Activated B cell treated with CpG ODN at 0.5 μM for 24 hours (primary cell): ENCODE measurements around the gene CTBP2. TPM values are rescaled to one million over a fixed set of nuclear protein-coding genes. Genes with fewer than 3 reads are reported as not detected.
A peak's percentile ranks its signal among the peaks of the same experiment; 100 is the strongest.

ENCODE experiments used
- ATAC-seq: fragments of 200-7000 bp; cut with Tn5 transposase; one replicate; pipeline ENCODE4 v1.10.0; 2021; ENCODE audit warnings: low read depth, mild to moderate bottlenecking, moderate library complexity
- CTCF ChIA-PET: fragments of 350-600 bp; sonication (Branson Sonifier 250); formaldehyde crosslinking; loops from one replicate; lab custom pipeline; 2021; ENCODE audit warnings: antibody characterized with exemption; lab: Charles Lee
- POLR2A ChIA-PET: fragments of 350-600 bp; sonication (Branson Sonifier 250); formaldehyde crosslinking; loops from one replicate; lab custom pipeline; 2021; ENCODE audit warnings: antibody characterized with exemption; lab: Charles Lee
- DNase-seq: peaks from one replicate; pipeline ENCODE4 v3.0.0; 2022
- H3K27ac Mint-ChIP-seq: one replicate; pipeline ENCODE4 v1.8.0; 2020; ENCODE audit warnings: mixed read lengths
- H3K27me3 Mint-ChIP-seq: one replicate; pipeline ENCODE4 v1.8.0; 2021; ENCODE audit warnings: mixed read lengths
- H3K36me3 Mint-ChIP-seq: one replicate; pipeline ENCODE4 v1.8.0; 2021; ENCODE audit warnings: low read depth, mixed read lengths
- H3K4me1 Mint-ChIP-seq: one replicate; pipeline ENCODE4 v1.8.0; 2021; ENCODE audit warnings: mixed read lengths
- H3K4me3 Mint-ChIP-seq: one replicate; pipeline ENCODE4 v1.8.0; 2020; ENCODE audit warnings: mild to moderate bottlenecking, mixed read lengths
- H3K9me3 Mint-ChIP-seq: one replicate; pipeline ENCODE4 v1.8.0; 2020; ENCODE audit warnings: mixed read lengths
- CTCF ChIP-seq: fragments of 200-600 bp; IDR thresholded peaks from one replicate; pipeline ENCODE4 v1.8.0; 2022; ENCODE audit warnings: antibody characterized with exemption, mild to moderate bottlenecking
- intact Hi-C: fragments of 100-400 bp; cut with micrococcal nuclease; formaldehyde crosslinking; loops from one replicate; pipeline ENCODE4 v1.15.1; 2024
- total RNA-seq: library from RNA; stranded (reverse); gene quantifications from 2 replicates; pipeline ENCODE4 v1.2.3, GENCODE V29; 2022

The CTBP2 gene
- total RNA-seq, 1 donor from 2014 or later = 0.42 TPM

- POLR2A ChIA-PET = no interaction called here
- ATAC-seq (no peak), DNase-seq (no peak)
- Mint-ChIP-seq H3K36me3 (peaks cover 9% of the 10 kb centered on the region), H3K4me3 (no peak overlapping the region), H3K4me1 (peaks cover 7% of the 10 kb centered on the region), H3K27ac (no peak overlapping the region), H3K27me3 (no peaks in the 10 kb centered on the region), H3K9me3 (no peaks in the 10 kb centered on the region)
- TF ChIP-seq CTCF = no peak
- intact Hi-C loops = no loop called here
- CTCF ChIA-PET = no interaction called here
Measured at GRCh38 chr10:124993736-124994451, 166.5 kb downstream of the CTBP2 start.

GRCh38 chr10:124993345-124993708 lies 167.0 kb downstream of the CTBP2 start:
- intact Hi-C loops = no loop called here

GRCh38 chr10:124992462-124993344 lies 167.7 kb downstream of the CTBP2 start:
- Mint-ChIP-seq H3K36me3 (peaks cover 16% of the 10 kb centered on the region), H3K9me3 (no peaks in the 10 kb centered on the region), H3K27ac (no peak overlapping the region), H3K4me3 (no peak overlapping the region), H3K4me1 (peaks cover 14% of the 10 kb centered on the region), H3K27me3 (no peaks in the 10 kb centered on the region)
- peak; percentile 66 for ATAC-seq
- ChIA-PET CTCF (interaction anchor here (0.8 to 1.1 kb wide), 2 partner anchors 10 to 351 kb away, joined by 3 read pairs; no protein-coding TSS in a partner anchor), POLR2A (no interaction called here)
- DNase-seq = no peak
- TF ChIP-seq CTCF = no peak
- intact Hi-C loops = loop anchor here (1.0 kb wide), 1 partner anchor 727 kb away; the partner anchor contains the start of gene EDRF1

More at GRCh38 chr10:124993345-124993708, 167.0 kb downstream of the CTBP2 start:
- DNase-seq (no peak), ATAC-seq (no peak)
- no peak for TF ChIP-seq CTCF
- Mint-ChIP-seq H3K4me1 (peaks cover 12% of the 10 kb centered on the region), H3K27me3 (no peaks in the 10 kb centered on the region), H3K4me3 (no peak overlapping the region), H3K27ac (no peak overlapping the region), H3K36me3 (peaks cover 13% of the 10 kb centered on the region), H3K9me3 (no peaks in the 10 kb centered on the region)
- POLR2A ChIA-PET = no interaction called here
- CTCF ChIA-PET = no interaction called here

GRCh38 chr10:124991835-124992234 lies 168.5 kb downstream of the CTBP2 start:
- Mint-ChIP-seq H3K27me3 (no peaks in the 10 kb centered on the region), H3K4me3 (no peak overlapping the region), H3K9me3 (no peaks in the 10 kb centered on the region), H3K27ac (no peak overlapping the region), H3K36me3 (peaks cover 22% of the 10 kb centered on the region), H3K4me1 (peaks cover 14% of the 10 kb centered on the region)
- ChIA-PET CTCF (interaction anchor here (1.1 kb wide), 1 partner anchor 352 kb away, joined by 3 read pairs; no protein-coding TSS in a partner anchor), POLR2A (no interaction called here)
- intact Hi-C loops = loop anchor here (1.0 kb wide), 1 partner anchor 727 kb away; the partner anchor contains the start of gene EDRF1
- no peak for TF ChIP-seq CTCF
- DNase-seq (no peak), ATAC-seq (no peak)
